Hepatocyte (in vitro differentiated cells): ENCODE measurements around the gene BIRC5. TPM values are rescaled to one million over a fixed set of nuclear protein-coding genes. Genes with fewer than 3 reads are reported as not detected.

Experiments
- DNase-seq: peaks from one replicate; pipeline ENCODE4 v3.0.0-alpha.2; 2016; ENCODE audit warnings: low spot score
- H2AFZ ChIP-seq: fragments of 200-600 bp; sonication (generic); 2 replicates; pipeline ENCODE4 v1.6.0; 2016; ENCODE audit warnings: antibody characterized with exemption, mild to moderate bottlenecking
- H3K27ac ChIP-seq: fragments of 200-600 bp; sonication (generic); 2 replicates; pipeline ENCODE4 v1.5.1; 2016; ENCODE audit warnings: mild to moderate bottlenecking
- H3K27me3 ChIP-seq: fragments of 200-600 bp; sonication (generic); 2 replicates; pipeline ENCODE4 v1.6.1; 2016
- H3K36me3 ChIP-seq: fragments of 200-600 bp; sonication (generic); replicated peaks from 2 replicates; pipeline ENCODE4 v1.5.1; 2016; ENCODE audit warnings: low read depth; ENCODE audit not compliant: insufficient read depth
- H3K4me1 ChIP-seq: fragments of 200-600 bp; sonication (generic); 2 replicates; pipeline ENCODE4 v1.5.1; 2016; ENCODE audit warnings: mild to moderate bottlenecking, moderate library complexity; ENCODE audit not compliant: insufficient read depth
- H3K4me2 ChIP-seq: fragments of 200-600 bp; sonication (generic); 2 replicates; pipeline ENCODE4 v1.6.0; 2016
- H3K4me3 ChIP-seq: fragments of 200-600 bp; sonication (generic); 2 replicates; pipeline ENCODE4 v1.5.1; 2016; ENCODE audit warnings: mild to moderate bottlenecking
- H3K79me2 ChIP-seq: fragments of 200-600 bp; sonication (generic); 2 replicates; pipeline ENCODE4 v1.6.0; 2017; ENCODE audit warnings: mild to moderate bottlenecking
- H3K9me2 ChIP-seq: fragments of 200-600 bp; sonication (generic); replicated peaks from 2 replicates; pipeline ENCODE4 v1.6.0; 2017; ENCODE audit warnings: mild to moderate bottlenecking; ENCODE audit not compliant: insufficient read depth
- H3K9me3 ChIP-seq: fragments of 200-600 bp; sonication (generic); 2 replicates; pipeline ENCODE4 v1.5.1; 2016; ENCODE audit warnings: low read depth, mild to moderate bottlenecking
- H4K20me1 ChIP-seq: fragments of 200-600 bp; sonication (generic); 2 replicates; pipeline ENCODE4 v1.6.0; 2016; ENCODE audit warnings: mild to moderate bottlenecking; ENCODE audit not compliant: insufficient read depth, poor library complexity, severe bottlenecking
- CTCF ChIP-seq: fragments of 200-600 bp; sonication (generic); IDR thresholded peaks from 2 replicates; pipeline ENCODE4 v1.5.1; 2016; ENCODE audit warnings: antibody characterized with exemption, mild to moderate bottlenecking; ENCODE audit not compliant: poor library complexity
- EZH2 ChIP-seq: fragments of 200-600 bp; sonication (generic); IDR thresholded peaks from 2 replicates; pipeline ENCODE4 v1.6.1; 2016; ENCODE audit warnings: antibody characterized with exemption, mild to moderate bottlenecking, borderline replicate concordance
- EZH2phosphoT487 ChIP-seq: fragments of 200-600 bp; sonication (generic); IDR thresholded peaks from one replicate; pipeline ENCODE4 v1.6.1; 2018; ENCODE audit warnings: antibody characterized with exemption, mild to moderate bottlenecking, low read depth, moderate library complexity; ENCODE audit not compliant: unreplicated experiment, severe bottlenecking
- WGBS: methylation state at CpG from one replicate; pipeline ENCODE4 v1.1.6; 2016; ENCODE audit warnings: low lambda C conversion rate; ENCODE audit errors: missing lambda C conversion rate; 5-methylcytosine and 5-hydroxymethylcytosine counted together
- polyA plus RNA-seq: library from polyadenylated mRNA; unstranded; fragments of >200 nt; fragmentation: Nextera tagmentation; extraction: Ambion mirVana; gene quantifications from 2 replicates; pipeline ENCODE4 v1.2.1, GENCODE V29; 2016
- total RNA-seq: library from RNA; depleted of rRNA; stranded (reverse); fragments of >200 nt; gene quantifications from 2 replicates; pipeline ENCODE4 v1.2.3, GENCODE V29; 2014

Gene BIRC5
- total and polyA plus RNA-seq, 2 experiments from 2014 or later = 12.4 to 14.6 TPM

GRCh38 chr17:78172249-78173051 is 41.6 kb upstream of the BIRC5 start:
- peak overlapping the region; percentile 66 for H3K27ac ChIP-seq
- peaks cover 20% of the 10 kb centered on the region for H3K4me1 ChIP-seq
- peak overlapping the region; percentile 16 for H3K4me2 ChIP-seq
- H3K27me3 ChIP-seq = no peaks in the 10 kb centered on the region
- TF ChIP-seq EZH2 (no peak), CTCF (no peak), EZH2phosphoT487 (no peak)
- H3K9me3 ChIP-seq = no peaks in the 10 kb centered on the region
- DNase-seq = no peak
- no peak overlapping the region for H3K4me3 ChIP-seq
- no peaks in the 10 kb centered on the region for H3K9me2 ChIP-seq
- no peaks in the 10 kb centered on the region for H3K36me3 ChIP-seq
- WGBS = 66% methylated on average over 19 of the region's 19 CpGs
- no peak overlapping the region for H2AFZ ChIP-seq
- peaks cover 16% of the 10 kb centered on the region for H3K79me2 ChIP-seq
- no peaks in the 10 kb centered on the region for H4K20me1 ChIP-seq

- Histone ChIP-seq H3K9me3 (no peaks in the 10 kb centered on the region), H3K4me3 (no peak overlapping the region), H3K27ac (peak overlapping the region; percentile 66), H3K4me2 (peak overlapping the region; percentile 16), H3K9me2 (no peaks in the 10 kb centered on the region), H3K27me3 (no peaks in the 10 kb centered on the region), H4K20me1 (no peaks in the 10 kb centered on the region), H3K36me3 (no peaks in the 10 kb centered on the region), H2AFZ (no peak overlapping the region), H3K4me1 (peaks cover 17% of the 10 kb centered on the region), H3K79me2 (peaks cover 14% of the 10 kb centered on the region)
- DNase-seq = no peak
- TF ChIP-seq EZH2phosphoT487 = no peak
- no peak for TF ChIP-seq EZH2
- no peak for TF ChIP-seq CTCF
- 64% methylated on average over 11 of the region's 11 CpGs for WGBS
Measured at GRCh38 chr17:78173097-78173715, 40.8 kb upstream of the BIRC5 start.

- H3K9me2 ChIP-seq = no peaks in the 10 kb centered on the region
- no peak overlapping the region for H2AFZ ChIP-seq
- H3K4me2 ChIP-seq = no peak overlapping the region
- H4K20me1 ChIP-seq = no peaks in the 10 kb centered on the region
- TF ChIP-seq EZH2phosphoT487 (no peak), CTCF (no peak), EZH2 (no peak)
- peaks cover 17% of the 10 kb centered on the region for H3K4me1 ChIP-seq
- H3K4me3 ChIP-seq = no peak overlapping the region
- no peaks in the 10 kb centered on the region for H3K36me3 ChIP-seq
- no peaks in the 10 kb centered on the region for H3K27me3 ChIP-seq
- no peaks in the 10 kb centered on the region for H3K9me3 ChIP-seq
- no peak for DNase-seq
- no peak overlapping the region for H3K27ac ChIP-seq
- H3K79me2 ChIP-seq = peaks cover 7% of the 10 kb centered on the region
- WGBS = 94% methylated on average over 15 of the region's 15 CpGs
Measured at GRCh38 chr17:78174346-78174869, 39.6 kb upstream of the BIRC5 start.
